ENCODE measurements around the gene JAKMIP3. TPM values are rescaled to one million over a fixed set of nuclear protein-coding genes. Genes with fewer than 3 reads are reported as not detected.

Gene JAKMIP3
- total RNA-seq, 1 donor from 2014 or later, result not detected

- no peak for FAIRE-seq
- DNase-seq (ENCODE audit: low read depth), result no peak
- Histone ChIP-seq H3K36me3 (ENCODE audit: control insufficient read depth, insufficient read depth, low read length) (no peaks in the 10 kb centered on the region), H3K27me3 (ENCODE audit: control insufficient read depth, insufficient read depth, low read length) (no peaks in the 10 kb centered on the region), H3K4me3 (ENCODE audit: low read depth, low read length) (no peak overlapping the region)
- no peak for TF ChIP-seq CTCF (IDR thresholded peaks at IDR 0.05; ENCODE audit: insufficient read depth, low read length, severe bottlenecking)
These were observed 44.4 kb downstream of the JAKMIP3 start for GRCh38 chr10:132110111-132110521.

- no peak for DNase-seq (ENCODE audit: low read depth)
- no peak for FAIRE-seq
- no peaks in the 10 kb centered on the region for H3K36me3 ChIP-seq (ENCODE audit: control insufficient read depth, insufficient read depth, low read length)
- H3K27me3 ChIP-seq (ENCODE audit: control insufficient read depth, insufficient read depth, low read length), result no peaks in the 10 kb centered on the region
- no peak for TF ChIP-seq CTCF (IDR thresholded peaks at IDR 0.05; ENCODE audit: insufficient read depth, low read length, severe bottlenecking)
- no peak overlapping the region for H3K4me3 ChIP-seq (ENCODE audit: low read depth, low read length)
These were observed 45.0 kb downstream of the JAKMIP3 start for GRCh38 chr10:132110713-132111112.

GRCh38 chr10:132111121-132111731, 45.5 kb downstream of the JAKMIP3 start:
- Histone ChIP-seq H3K27me3 (ENCODE audit: control insufficient read depth, insufficient read depth, low read length) (no peaks in the 10 kb centered on the region), H3K4me3 (ENCODE audit: low read depth, low read length) (no peak overlapping the region), H3K36me3 (ENCODE audit: control insufficient read depth, insufficient read depth, low read length) (no peaks in the 10 kb centered on the region)
- no peak for TF ChIP-seq CTCF (IDR thresholded peaks at IDR 0.05; ENCODE audit: insufficient read depth, low read length, severe bottlenecking)
- FAIRE-seq (no peak), DNase-seq (ENCODE audit: low read depth) (no peak)

- H3K27me3 ChIP-seq (ENCODE audit: control insufficient read depth, insufficient read depth, low read length), result no peaks in the 10 kb centered on the region
- H3K4me3 ChIP-seq (ENCODE audit: low read depth, low read length), result no peak overlapping the region
- no peak for TF ChIP-seq CTCF (IDR thresholded peaks at IDR 0.05; ENCODE audit: insufficient read depth, low read length, severe bottlenecking)
- no peaks in the 10 kb centered on the region for H3K36me3 ChIP-seq (ENCODE audit: control insufficient read depth, insufficient read depth, low read length)
- FAIRE-seq (no peak), DNase-seq (ENCODE audit: low read depth) (no peak)
These were observed 46.2 kb downstream of the JAKMIP3 start for GRCh38 chr10:132111871-132112341.

- TF ChIP-seq CTCF (IDR thresholded peaks at IDR 0.05; ENCODE audit: insufficient read depth, low read length, severe bottlenecking), result no peak
- FAIRE-seq (no peak), DNase-seq (ENCODE audit: low read depth) (no peak)
- no peak overlapping the region for H3K4me3 ChIP-seq (ENCODE audit: low read depth, low read length)
- no peaks in the 10 kb centered on the region for H3K27me3 ChIP-seq (ENCODE audit: control insufficient read depth, insufficient read depth, low read length)
- H3K36me3 ChIP-seq (ENCODE audit: control insufficient read depth, insufficient read depth, low read length), result no peaks in the 10 kb centered on the region
These were observed 46.9 kb downstream of the JAKMIP3 start for GRCh38 chr10:132112611-132113010.

GRCh38 chr10:132113206-132113605, 47.5 kb downstream of the JAKMIP3 start:
- FAIRE-seq (no peak), DNase-seq (ENCODE audit: low read depth) (no peak)
- H3K4me3 ChIP-seq (ENCODE audit: low read depth, low read length), result no peak overlapping the region
- no peaks in the 10 kb centered on the region for H3K36me3 ChIP-seq (ENCODE audit: control insufficient read depth, insufficient read depth, low read length)
- H3K27me3 ChIP-seq (ENCODE audit: control insufficient read depth, insufficient read depth, low read length), result no peaks in the 10 kb centered on the region
- no peak for TF ChIP-seq CTCF (IDR thresholded peaks at IDR 0.05; ENCODE audit: insufficient read depth, low read length, severe bottlenecking)
